Activated T-cell treated with anti-CD3 and anti-CD28 coated beads for 1 hour (primary cell): ENCODE measurements around the gene SNIP1.
"Not testable (repeated sequence)": the region's sequence is repeated elsewhere in the genome, so short reads cannot be mapped to it uniquely, and the experiment has no call there.

Experiments
- DNase-seq: peaks from one replicate; pipeline ENCODE4 v3.0.0-alpha.2; 2020; ENCODE audit warnings: low read depth

The SNIP1 gene

GRCh38 chr1:37559957-37560379 lies 5.9 kb upstream of the SNIP1 start:
- DNase-seq, result not testable (repeated sequence)

GRCh38 chr1:37559080-37559479 lies 5.0 kb upstream of the SNIP1 start:
- no peak for DNase-seq

GRCh38 chr1:37558411-37558810 lies 4.3 kb upstream of the SNIP1 start:
- no peak for DNase-seq

GRCh38 chr1:37557402-37557801 lies 3.3 kb upstream of the SNIP1 start:
- DNase-seq, result no peak

GRCh38 chr1:37556712-37557196 lies 2.7 kb upstream of the SNIP1 start, which contains the start of gene DNALI1:
Gene DNALI1, plus strand, starts transcription at chr1:37556940. Its CDS starts 55 bp downstream, at chr1:37556995.
- no peak for DNase-seq

- DNase-seq, result no peak
Measured at GRCh38 chr1:37553598-37553926, 531 bp downstream of the SNIP1 start.

- no peak for DNase-seq
Measured at GRCh38 chr1:37549341-37549740, 4.8 kb downstream of the SNIP1 start.

- DNase-seq, result no peak
Measured at GRCh38 chr1:37545019-37545418, 9.1 kb downstream of the SNIP1 start.

GRCh38 chr1:37544530-37544929 lies 9.6 kb downstream of the SNIP1 start:
- no peak for DNase-seq

- DNase-seq, result no peak
Measured at GRCh38 chr1:37540036-37540785, 13.9 kb downstream of the SNIP1 start.

GRCh38 chr1:37539154-37539553 lies 14.9 kb downstream of the SNIP1 start:
- DNase-seq, result not testable (repeated sequence)

GRCh38 chr1:37537378-37537777 lies 16.7 kb downstream of the SNIP1 start:
- no peak for DNase-seq

GRCh38 chr1:37533317-37534093 lies 20.6 kb downstream of the SNIP1 start:
- no peak for DNase-seq

GRCh38 chr1:37532418-37533156 lies 21.5 kb downstream of the SNIP1 start:
- DNase-seq, result not testable (repeated sequence)

GRCh38 chr1:37529888-37530287 lies 24.2 kb downstream of the SNIP1 start:
- not testable (repeated sequence) for DNase-seq

- DNase-seq, result no peak
Measured at GRCh38 chr1:37519613-37520012, 34.5 kb downstream of the SNIP1 start.

GRCh38 chr1:37518929-37519328 lies 35.2 kb downstream of the SNIP1 start:
- peak; percentile 23 for DNase-seq

GRCh38 chr1:37518241-37518640 lies 35.9 kb downstream of the SNIP1 start:
- not testable (repeated sequence) for DNase-seq

- DNase-seq, result no peak
Measured at GRCh38 chr1:37517569-37517968, 36.5 kb downstream of the SNIP1 start.

- no peak for DNase-seq
Measured at GRCh38 chr1:37515185-37516034, 38.7 kb downstream of the SNIP1 start.

- peak; percentile 80 for DNase-seq
Measured at GRCh38 chr1:37514350-37515184, 39.5 kb downstream of the SNIP1 start, which contains the start of gene MEAF6. Gene MEAF6, minus strand, starts transcription at chr1:37514766. Its CDS starts 20 bp downstream, at chr1:37514746.
